Heart left ventricle (tissue), 16 donors: ENCODE results near the gene PSMB2. TPM values are rescaled to one million over a fixed set of nuclear protein-coding genes. Genes with fewer than 3 reads are reported as not detected.

ENCODE experiments used
- ATAC-seq, 4 donors: fragments of 200-7000 bp; cut with Tn5 transposase; one replicate each; pipeline ENCODE4 v1.9.1; 2020 to 2022; ENCODE audit warnings: moderate library complexity in 4 of 4, mild to moderate bottlenecking in 3 of 4, moderate number of reproducible peaks in 1 of 4
- DNase-seq, 5 donors: peaks; one replicate each; pipeline ENCODE4 v3.0.0-alpha.2; 2020
- H3K27ac ChIP-seq, 12 donors: fragments of 200-600 bp; sonication (generic) in 4 of 12; one replicate each; pipeline versions ENCODE4 v1.5.0 to v1.8.0; 2016 to 2022; ENCODE audit warnings: mild to moderate bottlenecking in 2 of 12
- H3K27me3 ChIP-seq, 9 donors: fragments of 200-600 bp; sonication (generic) in 2 of 9; one replicate each; pipeline versions ENCODE4 v1.5.1 to v1.8.0; 2016 to 2022; ENCODE audit warnings: mild to moderate bottlenecking in 3 of 9
- H3K36me3 ChIP-seq, 9 donors: fragments of 200-600 bp; sonication (generic) in 2 of 9; one replicate each; pipeline versions ENCODE4 v1.5.0 to v1.8.0; 2018 to 2022; ENCODE audit warnings: mild to moderate bottlenecking in 2 of 9
- H3K4me1 ChIP-seq, 12 donors: fragments of 200-600 bp; sonication (generic) in 4 of 12; one replicate each; pipeline versions ENCODE4 v1.5.0 to v1.8.0; 2016 to 2022; ENCODE audit warnings: mild to moderate bottlenecking in 3 of 12
- H3K4me3 ChIP-seq, 12 donors: fragments of 200-600 bp; sonication (generic) in 4 of 12; one replicate each; pipeline versions ENCODE4 v1.5.0 to v1.8.0; 2017 to 2022; ENCODE audit warnings: mild to moderate bottlenecking in 9 of 12, moderate library complexity in 4 of 12
- H3K9me3 ChIP-seq, 12 donors: fragments of 200-600 bp; sonication (generic) in 4 of 12; one replicate each; pipeline versions ENCODE4 v1.5.0 to v1.8.0; 2016 to 2022; ENCODE audit warnings: mild to moderate bottlenecking in 1 of 12
- POLR2A ChIP-seq, 2 donors: fragments of 450-650 bp; IDR thresholded peaks; one replicate each; pipeline ENCODE4 v1.6.1; 2017; ENCODE audit warnings: antibody characterized with exemption in 2 of 2, mild to moderate bottlenecking in 2 of 2, moderate library complexity in 2 of 2
- WGBS, 4 donors: extraction: QIAGEN DNeasy Blood & Tissue Kit in 2 of 4; methylation state at CpG; one replicate each; pipeline versions ENCODE4 v1.1.5 to v1.1.7; 2013 to 2018; 5-methylcytosine and 5-hydroxymethylcytosine counted together
- intact Hi-C, 10 donors: fragments of 100-400 bp; cut with DNase I; formaldehyde crosslinking; loops; one replicate each; pipeline versions ENCODE4 v1.11.1 to v1.14.2; 2022
- polyA plus RNA-seq, 2 donors: library from polyadenylated mRNA; stranded (reverse); fragments of 200-250 nt; gene quantifications; one replicate each; pipeline ENCODE4 v1.2.3, GENCODE V29; 2013
- total RNA-seq, 9 donors: library from RNA; depleted of rRNA in 2 of 9; stranded (reverse); fragments of >200 nt in 2 of 9; fragmentation: NEBNext Ultra II Directional in 3 of 9; extraction: Animal tissue kit (Norgen Biotek cat#: 25700) in 3 of 9; gene quantifications; one replicate each; pipeline versions ENCODE4 v1.1.0 to v1.2.4, GENCODE V29; 2016 to 2023
- TF ChIP-seq, protein P1 (sequence below), 12 donors: fragments of 200-600 bp; sonication (generic) in 4 of 12; IDR thresholded peaks; one replicate each; pipeline versions ENCODE4 v1.5.0 to v1.8.0; 2018 to 2022; ENCODE audit warnings: antibody characterized with exemption in 12 of 12, mild to moderate bottlenecking in 5 of 12
- donor health status: ischemic (EF 13 %, LVEDD 7.1; RV severe dilation, severe dysfunction).
- donor health status: healthy with polysubstance abuse.
- donor health status: DM: no; HTN: yes; CAD: no.
- donor health status: DM: no; HTN: no; CAD: no.
- donor health status: ischemic (EF 25% LVEDD 6.9; RV normal size, moderate dysfunction).
- donor health status: ischemic (EF 25% LVEDD 5.7; RV mildly dilated, moderate dysfunction).
- donor health status: healthy.
- donor health status: DM: yes; HTN: yes; CAD: no.
- donor health status: ischemic (EF 35%, LVEDD 5.7; RV mildly dilated, moderate dysfunction).
- donor health status: nonischemic (EF 11% LVEDD 7.7; RV severe dilation, severe dysfunction).
- donor health status: DM: yes; HTN: yes; CAD: no.
- donor health status: PGD.
- donor health status: ischemic (EF 29% LVEDD 5.4; RV normal size, mild dysfunction).
- donor health status: nonischemic (EF 23%, LVEDD 6.1; RV moderate dilation, normal function).

Gene PSMB2
- total and polyA plus RNA-seq, 11 donors: 36.3 to 60.0 (median 41.7) TPM

DNA sequence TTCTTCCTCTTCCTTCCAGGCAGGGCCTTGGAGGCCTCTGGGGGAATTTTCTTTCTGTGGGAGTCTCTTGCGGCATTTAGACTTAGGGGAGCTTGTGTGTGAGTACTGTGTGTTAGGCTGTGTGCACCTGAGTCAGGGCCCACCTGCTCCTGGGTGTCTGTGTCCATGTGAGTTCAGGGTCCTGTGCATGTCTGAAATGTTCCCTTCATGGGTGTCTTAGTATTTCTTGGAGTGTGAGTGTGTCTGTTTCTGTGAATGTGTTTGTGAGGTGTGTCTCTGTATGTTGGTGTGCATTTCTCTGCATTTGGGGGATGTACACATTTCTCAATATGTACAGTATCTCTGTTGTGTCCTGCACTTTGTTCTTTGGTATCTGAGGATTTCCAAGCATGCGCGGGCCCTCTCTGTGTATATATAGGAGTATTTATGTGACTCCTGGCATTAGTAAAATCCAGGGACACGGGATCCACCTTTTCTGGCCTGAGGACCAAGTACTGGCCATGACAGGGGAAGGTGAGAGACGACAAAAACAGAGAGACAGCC, 65.8 kb downstream of the PSMB2 start:
- TF ChIP-seq, protein P1, sequence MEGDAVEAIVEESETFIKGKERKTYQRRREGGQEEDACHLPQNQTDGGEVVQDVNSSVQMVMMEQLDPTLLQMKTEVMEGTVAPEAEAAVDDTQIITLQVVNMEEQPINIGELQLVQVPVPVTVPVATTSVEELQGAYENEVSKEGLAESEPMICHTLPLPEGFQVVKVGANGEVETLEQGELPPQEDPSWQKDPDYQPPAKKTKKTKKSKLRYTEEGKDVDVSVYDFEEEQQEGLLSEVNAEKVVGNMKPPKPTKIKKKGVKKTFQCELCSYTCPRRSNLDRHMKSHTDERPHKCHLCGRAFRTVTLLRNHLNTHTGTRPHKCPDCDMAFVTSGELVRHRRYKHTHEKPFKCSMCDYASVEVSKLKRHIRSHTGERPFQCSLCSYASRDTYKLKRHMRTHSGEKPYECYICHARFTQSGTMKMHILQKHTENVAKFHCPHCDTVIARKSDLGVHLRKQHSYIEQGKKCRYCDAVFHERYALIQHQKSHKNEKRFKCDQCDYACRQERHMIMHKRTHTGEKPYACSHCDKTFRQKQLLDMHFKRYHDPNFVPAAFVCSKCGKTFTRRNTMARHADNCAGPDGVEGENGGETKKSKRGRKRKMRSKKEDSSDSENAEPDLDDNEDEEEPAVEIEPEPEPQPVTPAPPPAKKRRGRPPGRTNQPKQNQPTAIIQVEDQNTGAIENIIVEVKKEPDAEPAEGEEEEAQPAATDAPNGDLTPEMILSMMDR (IDR thresholded peaks at IDR 0.05): no peak
- TF ChIP-seq POLR2A (IDR thresholded peaks at IDR 0.05): no peak
- no peak overlapping the region for H3K4me3 ChIP-seq
- no peaks in the 10 kb centered on the region for H3K36me3 ChIP-seq
- peaks cover 27 to 86% (median 53%) of the 10 kb centered on the region in 9 donors for H3K27me3 ChIP-seq
- H3K4me1 ChIP-seq: peaks cover 6 to 40% (median 15%) of the 10 kb centered on the region in 12 donors
- H3K9me3 ChIP-seq: no peaks in the 10 kb centered on the region
- intact Hi-C loops: no loop called here
- DNase-seq (no peak), ATAC-seq (no peak)
- WGBS, 4 donors: 92 to 96% (median 93%) methylated on average over 5 of the region's 5 CpGs
- no peak overlapping the region for H3K27ac ChIP-seq

DNA sequence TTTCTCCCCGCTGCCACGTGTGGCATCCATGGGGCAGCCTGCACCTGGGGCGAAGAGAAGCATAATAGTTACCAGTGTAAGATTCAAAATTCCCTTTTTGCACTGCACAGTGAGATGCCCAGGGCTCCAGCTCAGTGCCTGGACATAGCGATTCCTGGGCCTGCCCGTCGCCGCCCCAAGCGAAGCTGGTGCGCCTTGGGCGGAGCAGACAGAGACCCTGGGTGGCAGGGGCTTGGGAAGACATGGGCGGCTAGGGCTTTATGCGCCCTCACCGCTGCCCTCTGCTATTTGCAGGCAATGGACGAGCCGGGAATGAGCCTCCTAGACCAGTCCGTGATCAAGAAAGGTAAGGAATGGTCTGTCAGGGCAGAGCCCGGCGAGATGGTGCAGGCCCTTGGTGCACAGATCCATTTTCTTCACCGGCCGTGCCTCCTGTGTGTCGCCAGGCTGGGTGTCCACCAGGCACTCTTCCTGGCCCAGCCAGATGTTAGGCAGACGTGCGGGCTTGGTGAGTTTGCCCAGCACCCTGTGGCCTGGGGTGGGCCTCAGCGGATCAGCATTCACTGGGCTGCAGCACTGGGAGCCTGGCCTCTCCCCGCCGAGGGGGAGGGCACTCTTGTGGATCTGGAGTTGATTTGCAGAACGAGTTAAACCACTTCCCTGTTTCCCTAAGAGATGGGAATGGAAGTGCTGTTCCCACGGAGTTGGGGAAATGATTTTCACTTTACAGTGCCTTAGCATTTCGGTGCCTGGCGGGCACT, 66.5 kb downstream of the PSMB2 start:
- DNase-seq (no peak), ATAC-seq (no peak)
- Histone ChIP-seq H3K4me1 (peaks cover 6 to 40% (median 15%) of the 10 kb centered on the region in 12 donors), H3K27ac (no peak overlapping the region), H3K36me3 (no peaks in the 10 kb centered on the region), H3K9me3 (no peaks in the 10 kb centered on the region), H3K27me3 (peaks cover 27 to 91% (median 53%) of the 10 kb centered on the region in 9 donors), H3K4me3 (no peak overlapping the region)
- 78 to 83% (median 81%) methylated on average over 15 to 30 of the region's 30 CpGs for WGBS, 4 donors
- intact Hi-C loops: loop anchor here in 2 of 10 donors (5.0 kb wide), 1 partner anchor 142 kb away; the partner anchor contains the start of gene C1orf216 (in 2 of the 2)
- TF ChIP-seq, protein P1 (IDR thresholded peaks at IDR 0.05): no peak
- no peak for TF ChIP-seq POLR2A (IDR thresholded peaks at IDR 0.05)

DNA sequence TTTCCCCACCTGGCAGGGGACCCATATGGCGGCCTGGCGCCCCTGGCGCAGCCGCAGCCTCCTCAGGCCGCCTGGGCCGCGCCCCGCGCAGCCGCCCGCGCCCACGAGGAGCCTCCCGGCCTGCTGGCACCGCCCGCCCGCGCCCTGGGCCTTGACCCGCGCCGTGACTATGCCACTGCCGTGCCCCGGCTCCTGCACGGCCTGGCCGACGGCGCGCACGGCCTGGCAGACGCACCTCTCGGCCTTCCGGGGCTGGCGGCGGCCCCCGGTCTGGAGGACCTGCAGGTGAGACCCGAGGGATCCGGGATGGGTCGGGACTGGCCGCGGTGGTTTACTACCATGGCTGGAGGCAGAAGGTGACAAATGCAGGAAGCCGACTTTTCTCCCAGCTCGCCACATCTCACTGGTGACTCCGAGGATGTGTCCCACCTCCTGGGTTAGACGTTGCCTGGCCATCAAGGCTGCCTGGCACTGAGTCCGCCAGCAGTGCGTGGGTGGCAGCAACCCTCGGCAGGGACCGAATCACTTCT, 67.1 kb downstream of the PSMB2 start:
- Histone ChIP-seq H3K27ac (no peak overlapping the region), H3K4me3 (peak overlapping the region in 2 of 12 donors; percentile 48 to 54), H3K4me1 (peaks cover 6 to 40% (median 15%) of the 10 kb centered on the region in 12 donors), H3K9me3 (no peaks in the 10 kb centered on the region), H3K27me3 (peaks cover 27 to 94% (median 53%) of the 10 kb centered on the region in 9 donors), H3K36me3 (no peaks in the 10 kb centered on the region)
- no peak for DNase-seq
- no peak for TF ChIP-seq POLR2A (IDR thresholded peaks at IDR 0.05)
- TF ChIP-seq, protein P1 (IDR thresholded peaks at IDR 0.05): no peak
- intact Hi-C loops: loop anchor here in 2 of 10 donors (5.0 kb wide), 1 partner anchor 143 kb away; the partner anchor contains the start of gene C1orf216 (in 2 of the 2)
- no peak for ATAC-seq
- WGBS, 4 donors: 18 to 55% (median 41%) methylated on average over 20 to 48 of the region's 48 CpGs
